HG03460 (cell line): Measurements from ENCODE around the gene PRR14L.
"Not testable (repeated sequence)": the region's sequence is repeated elsewhere in the genome, so short reads cannot be mapped to it uniquely, and the experiment has no call there.

Experiments
- ATAC-seq: cut with Tn5 transposase; IDR thresholded peaks from one replicate; pipeline ENCODE4 v1.9.1; 2021; ENCODE audit not compliant: unreplicated experiment

PRR14L gene

GRCh38 chr22:31749636-31750364 lies at the start of gene PRR14L:
Gene PRR14L (minus strand): TSS chr22:31750132. CDS start chr22:31738860, 11,272 bp downstream.
- peak; percentile 54 for ATAC-seq

DNA sequence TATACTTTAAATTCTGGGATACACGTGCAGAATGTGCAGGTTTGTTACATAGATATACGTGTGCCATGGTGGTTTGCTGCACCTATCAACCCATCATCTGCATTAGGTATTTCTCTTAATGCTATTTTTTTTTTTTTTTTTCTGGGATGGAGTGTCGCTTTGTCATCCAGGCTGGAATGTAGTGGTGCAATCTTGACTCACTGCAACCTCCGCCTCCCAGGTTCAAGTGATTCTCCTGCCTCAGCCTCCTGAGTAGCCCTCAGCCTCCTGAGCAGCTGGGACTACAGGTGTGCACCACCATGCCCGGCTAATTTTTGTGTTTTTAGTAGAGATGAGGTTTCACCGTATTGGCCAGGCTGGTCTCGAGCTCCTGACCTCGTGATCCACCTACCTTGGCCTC lies 49.4 kb upstream of the PRR14L start:
- not testable (repeated sequence) for ATAC-seq

DNA sequence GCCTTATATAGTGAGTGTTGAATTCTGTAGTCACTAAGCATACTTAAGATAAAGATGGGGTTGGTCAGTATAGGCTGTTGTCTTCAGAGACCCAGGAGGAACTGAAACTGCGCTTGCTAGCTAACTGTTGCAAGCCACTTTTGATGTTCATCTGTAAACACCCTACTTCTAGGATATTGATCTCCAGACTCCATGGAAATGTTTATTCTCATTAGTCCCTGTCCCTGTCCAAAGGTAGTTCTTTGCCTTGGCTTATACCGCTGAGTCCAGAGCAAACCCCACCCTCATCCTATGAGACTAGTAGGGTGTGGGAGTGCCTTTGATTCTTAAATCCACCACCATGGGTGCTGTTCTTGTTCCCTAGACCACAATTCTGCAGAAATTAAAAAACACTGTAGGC lies 40.3 kb upstream of the PRR14L start:
- ATAC-seq: no peak

GRCh38 chr22:31789803-31790202 lies 39.9 kb upstream of the PRR14L start:
- no peak for ATAC-seq

GRCh38 chr22:31776231-31776630 lies 26.3 kb upstream of the PRR14L start:
- ATAC-seq: no peak

DNA sequence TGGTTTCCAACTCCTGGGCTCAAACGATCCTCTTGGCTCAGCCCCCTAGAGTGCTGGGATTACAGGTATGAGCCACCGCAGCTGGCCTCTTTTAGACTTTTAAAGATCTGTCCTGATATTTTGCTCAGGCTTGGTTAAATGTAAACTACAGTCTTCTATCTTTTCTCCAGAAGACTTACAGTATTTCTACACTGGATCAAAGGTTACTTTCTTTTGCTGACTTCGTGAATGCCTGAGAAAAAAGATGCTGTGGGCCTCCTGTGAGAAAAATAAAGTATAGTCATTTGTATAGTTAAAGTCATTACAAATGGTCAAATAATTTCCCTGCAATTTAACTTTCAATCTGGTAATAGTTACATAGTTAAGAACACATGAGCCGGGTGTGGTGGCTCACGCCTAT lies 23.5 kb upstream of the PRR14L start:
- no peak for ATAC-seq

DNA sequence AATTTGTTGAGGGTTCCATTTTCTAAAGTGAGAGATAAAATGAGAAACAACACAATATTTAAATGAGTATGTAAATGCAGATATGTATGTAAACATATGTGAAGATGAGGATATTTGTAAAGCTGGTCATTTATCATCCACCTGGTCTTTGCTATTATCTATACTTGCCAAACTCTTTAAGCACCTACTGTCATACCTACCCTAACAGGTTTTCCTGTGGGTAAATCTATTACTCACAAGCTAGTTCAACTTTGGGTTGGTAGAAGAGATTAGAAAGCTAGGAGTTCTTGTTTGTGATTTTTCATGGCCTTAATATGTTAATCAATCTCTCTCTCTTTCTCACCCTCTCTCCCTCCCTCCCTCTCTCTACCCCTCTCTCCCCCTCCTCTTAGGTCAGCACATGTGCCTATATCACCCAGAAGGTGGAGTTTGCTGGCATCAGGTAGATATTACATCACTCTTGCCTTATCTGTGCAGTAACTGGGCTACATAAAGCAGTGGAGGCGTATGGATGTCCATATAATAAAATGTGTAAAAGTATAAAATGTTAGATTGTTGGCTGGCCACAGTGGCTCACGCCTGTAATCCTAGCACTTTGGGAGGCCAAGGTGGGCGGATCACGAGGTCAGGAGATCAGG lies 18.6 kb upstream of the PRR14L start:
- no peak for ATAC-seq

DNA sequence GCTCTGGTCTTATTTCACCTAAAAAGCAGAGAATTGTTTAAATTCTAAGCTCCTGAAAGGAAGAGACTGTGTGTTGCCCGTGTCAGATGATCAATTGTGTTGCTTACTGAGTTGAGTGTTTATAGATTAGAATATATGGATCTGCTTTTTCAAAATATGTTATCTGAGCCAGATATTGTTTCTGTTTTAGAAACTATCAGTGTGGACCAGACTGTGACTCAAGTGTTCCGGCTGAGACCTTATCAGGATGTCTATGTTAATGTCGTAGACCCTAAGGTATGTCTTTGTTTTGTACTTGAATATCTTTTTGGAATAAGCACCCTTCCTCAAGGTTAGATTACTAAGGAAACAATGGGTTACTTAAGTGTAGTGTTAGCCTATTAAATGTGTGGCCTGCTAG lies 14.9 kb upstream of the PRR14L start:
- no peak for ATAC-seq

GRCh38 chr22:31758860-31759259 lies 8.9 kb upstream of the PRR14L start:
- ATAC-seq: not testable (repeated sequence)

DNA sequence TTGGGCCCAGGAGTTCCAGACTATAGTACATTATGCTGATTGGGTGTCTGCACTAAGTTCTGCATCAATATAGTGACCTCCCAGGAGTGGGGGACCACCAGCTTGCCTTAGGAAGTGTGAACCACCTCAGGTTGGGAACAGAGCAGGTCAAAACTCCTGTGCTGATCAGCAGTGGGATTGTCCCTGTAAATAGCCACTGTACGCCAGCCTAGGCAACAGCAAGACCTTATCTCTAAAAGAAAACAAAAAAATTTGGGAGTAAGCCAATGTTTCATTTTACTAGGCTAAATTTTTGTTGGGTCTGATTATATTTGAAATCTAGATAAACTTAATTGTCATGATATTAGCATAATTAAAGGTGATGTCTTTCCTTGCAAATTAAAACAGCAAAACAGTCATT lies 7.3 kb upstream of the PRR14L start:
- ATAC-seq: no peak

GRCh38 chr22:31754813-31755212 lies 4.9 kb upstream of the PRR14L start:
- no peak for ATAC-seq

DNA sequence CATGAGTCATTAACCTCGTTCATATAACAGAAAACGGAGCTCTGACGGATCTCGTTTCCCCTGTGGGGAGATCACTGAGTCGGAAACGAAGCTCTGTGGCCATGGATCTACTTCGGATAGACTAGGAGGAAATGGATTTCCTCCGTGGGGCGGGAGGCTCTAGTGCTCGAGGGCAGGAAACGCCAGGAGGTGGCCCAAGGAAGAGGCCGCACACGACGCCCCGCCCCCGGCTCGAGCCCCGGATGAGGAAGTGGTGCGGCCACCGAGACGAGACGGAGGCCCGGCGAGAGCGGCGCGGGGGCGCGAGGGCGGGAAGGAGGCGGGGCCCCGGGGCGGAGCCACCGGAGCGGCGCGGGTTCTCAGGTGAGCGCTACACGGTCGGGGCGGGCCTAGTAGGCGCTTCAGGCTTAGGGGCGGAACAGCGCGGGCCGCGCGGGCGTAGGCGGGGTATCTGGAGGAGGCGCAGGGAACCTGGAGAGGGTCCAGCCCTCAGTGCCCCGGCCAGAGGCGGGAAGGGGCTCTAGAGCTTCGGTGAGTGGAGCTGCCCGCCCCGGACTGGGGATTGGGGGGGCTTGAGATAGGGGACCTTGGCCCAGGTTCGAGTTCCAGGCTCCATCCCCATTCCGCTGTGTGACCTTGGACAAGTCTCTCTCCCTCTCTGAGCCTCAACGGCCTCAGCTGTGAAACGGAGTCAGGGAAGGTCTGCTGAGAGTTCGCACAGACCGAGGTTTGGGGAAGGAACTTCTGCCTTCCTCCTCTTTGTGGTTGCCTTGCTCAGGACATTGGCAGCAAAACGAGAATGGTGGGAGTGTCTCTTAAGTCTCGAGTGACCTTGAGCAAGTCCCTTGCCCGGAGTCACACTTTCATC lies 3.9 kb upstream of the PRR14L start, which contains the start of gene DEPDC5:
TSS of gene DEPDC5 (plus strand) at position 386 of the 868 bp plus-strand sequence. CDS start 903 bp downstream, outside the sequence.
- peak; percentile 46 for ATAC-seq

- ATAC-seq: peak; percentile 7
These were observed 3.2 kb upstream of the PRR14L start for GRCh38 chr22:31753005-31753633.

- no peak for ATAC-seq
These were observed 2.3 kb upstream of the PRR14L start for GRCh38 chr22:31752096-31752847.

GRCh38 chr22:31750365-31751284 lies 693 bp upstream of the PRR14L start:
- ATAC-seq: no peak

GRCh38 chr22:31748490-31748889 lies 1.4 kb downstream of the PRR14L start:
- no peak for ATAC-seq

GRCh38 chr22:31747441-31747840 lies 2.5 kb downstream of the PRR14L start:
- no peak for ATAC-seq

- ATAC-seq: no peak
These were observed 6.1 kb downstream of the PRR14L start for GRCh38 chr22:31743871-31744270.

DNA sequence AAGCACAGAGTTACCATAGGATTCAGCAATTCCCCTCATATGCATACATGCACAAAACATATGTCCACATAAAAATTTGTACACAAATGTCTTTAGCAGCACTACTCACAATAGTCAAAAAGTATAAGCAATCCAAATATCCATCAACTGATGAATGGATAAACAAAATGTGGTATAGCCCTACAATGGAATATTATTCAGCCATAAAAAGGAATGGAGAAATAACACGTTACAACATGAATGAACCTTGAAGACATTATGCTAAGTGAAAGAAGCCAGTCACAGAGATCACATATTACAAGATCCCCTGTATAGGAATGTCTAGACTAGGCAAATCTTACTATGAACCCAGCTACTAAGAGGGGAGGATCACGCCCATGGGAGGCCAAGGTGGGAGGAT lies 7.2 kb downstream of the PRR14L start:
- ATAC-seq: no peak
